PC-9 (cell line): ENCODE results near the gene SFI1. TPM values are rescaled to one million over a fixed set of nuclear protein-coding genes. Genes with fewer than 3 reads are reported as not detected.
A peak's percentile ranks its signal among the peaks of the same experiment; 100 is the strongest.

ENCODE experiments used
- BruUV-seq: library from RNA; stranded (reverse); fragments of 400-500 nt; replicated peaks from 2 replicates; lab custom pipeline; 2021; lab: Mats Ljungman, UMichigan
- CTCF ChIA-PET: fragments of 300-600 bp; sonication (Branson Sonifier 250); formaldehyde crosslinking; loops from one replicate; lab custom pipeline; 2022; ENCODE audit warnings: antibody characterized with exemption; lab: Charles Lee
- POLR2A ChIA-PET: fragments of 300-600 bp; sonication (Branson Sonifier 250); formaldehyde crosslinking; loops from one replicate; lab custom pipeline; 2022; ENCODE audit warnings: antibody characterized with exemption; ENCODE audit not compliant: unreplicated experiment; lab: Charles Lee
- DNase-seq, 2 experiments: peaks; one replicate each; pipeline versions ENCODE4 v3.0.0 to v3.0.0-alpha.2; 2015 to 2022; ENCODE audit warnings: mixed read lengths in 1 of 2
- H2AFZ ChIP-seq: fragments of 200-600 bp; sonication (generic); 2 replicates; pipeline ENCODE4 v1.8.1; 2017; ENCODE audit warnings: antibody characterized with exemption
- H3F3A ChIP-seq: fragments of 200-600 bp; sonication (generic); 2 replicates; pipeline ENCODE4 v1.8.1; 2017; ENCODE audit warnings: antibody characterized with exemption, mild to moderate bottlenecking, low read depth; ENCODE audit not compliant: insufficient read depth
- H3K27ac ChIP-seq: fragments of 200-600 bp; sonication (generic); 2 replicates; pipeline ENCODE4 v1.6.1; 2016; ENCODE audit warnings: mixed run types
- H3K27me3 ChIP-seq: fragments of 200-600 bp; sonication (generic); 2 replicates; pipeline ENCODE4 v1.6.1; 2016; ENCODE audit warnings: low read depth, mixed run types; ENCODE audit not compliant: insufficient read depth
- H3K36me3 ChIP-seq: fragments of 200-600 bp; sonication (generic); 2 replicates; pipeline ENCODE4 v1.6.1; 2016; ENCODE audit warnings: low read depth, mixed run types
- H3K4me1 ChIP-seq: fragments of 200-600 bp; sonication (generic); replicated peaks from 2 replicates; pipeline ENCODE4 v1.6.1; 2016; ENCODE audit warnings: mixed run types; ENCODE audit not compliant: insufficient read depth
- H3K4me2 ChIP-seq: fragments of 200-600 bp; sonication (generic); 2 replicates; pipeline ENCODE4 v1.6.1; 2017; ENCODE audit warnings: mixed run types
- H3K4me3 ChIP-seq: fragments of 200-600 bp; sonication (generic); 2 replicates; pipeline ENCODE4 v1.6.1; 2016; ENCODE audit warnings: mixed run types
- H3K79me2 ChIP-seq: fragments of 200-600 bp; sonication (generic); 2 replicates; pipeline ENCODE4 v1.6.1; 2017; ENCODE audit warnings: low read depth, mixed run types
- H3K9me2 ChIP-seq: fragments of 200-600 bp; sonication (generic); 2 replicates; pipeline ENCODE4 v1.8.1; 2017; ENCODE audit warnings: mild to moderate bottlenecking; ENCODE audit not compliant: insufficient read depth
- H3K9me3 ChIP-seq: fragments of 200-600 bp; sonication (generic); 2 replicates; pipeline ENCODE4 v1.8.1; 2016; ENCODE audit warnings: low read depth; ENCODE audit not compliant: insufficient read depth
- H4K20me1 ChIP-seq: fragments of 200-600 bp; sonication (generic); 2 replicates; pipeline ENCODE4 v1.8.1; 2017; ENCODE audit not compliant: insufficient read depth
- EZH2 ChIP-seq: fragments of 200-600 bp; sonication (generic); IDR thresholded peaks from 2 replicates; pipeline ENCODE4 v1.8.0; 2017; ENCODE audit warnings: antibody characterized with exemption, low read depth
- intact Hi-C: fragments of 100-400 bp; cut with micrococcal nuclease; formaldehyde crosslinking; loops from one replicate; pipeline ENCODE4 v1.10.0; 2022; ENCODE audit not compliant: unreplicated experiment
- total RNA-seq: library from RNA; stranded (reverse); gene quantifications from 2 replicates; pipeline ENCODE4 v1.2.3, GENCODE V29; 2021
- TF ChIP-seq, protein P1 (sequence below): fragments of 200-600 bp; sonication (generic); conservative IDR thresholded peaks from 2 replicates; pipeline ENCODE4 v1.6.1; 2017; ENCODE audit warnings: mixed run types, antibody characterized with exemption, mild to moderate bottlenecking, moderate library complexity

SFI1 gene
- total RNA-seq, 1 experiment from 2014 or later, result 57.9 TPM

DNA sequence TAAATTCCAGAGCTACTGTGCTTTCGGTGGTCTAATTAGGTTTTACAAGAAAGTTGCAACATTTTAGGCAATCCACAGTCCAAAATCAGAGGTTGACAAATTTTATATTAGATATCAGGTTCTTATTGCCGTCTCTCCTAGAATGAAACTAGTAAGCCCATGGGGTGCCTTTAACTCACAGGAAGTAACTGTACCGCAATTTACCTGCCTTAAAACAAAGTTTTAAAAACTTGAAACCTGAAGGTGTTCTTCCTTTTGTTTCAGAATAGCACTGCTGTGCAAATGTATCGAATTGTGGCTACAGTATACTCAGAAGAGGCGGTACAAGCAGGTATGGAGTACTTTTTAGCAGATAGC, 88.4 kb downstream of the SFI1 start:
- no peak overlapping the region for H2AFZ ChIP-seq
- no peaks in the 10 kb centered on the region for H3K9me2 ChIP-seq
- DNase-seq, result no peak
- peaks cover 8% of the 10 kb centered on the region; the same call in 1 of the 2 replicates for H3K36me3 ChIP-seq
- peak overlapping the region; percentile 29; the same call in 1 of the 2 replicates for H3K4me2 ChIP-seq
- peaks cover 36% of the 10 kb centered on the region for H3F3A ChIP-seq
- H3K9me3 ChIP-seq, result no peaks in the 10 kb centered on the region
- peak overlapping the region; percentile 82 for H3K27ac ChIP-seq
- intact Hi-C loops, result no loop called here
- CTCF ChIA-PET, result interaction anchor here (1.3 kb wide), 1 partner anchor 386 kb away, joined by 5 read pairs; no protein-coding TSS in a partner anchor
- POLR2A ChIA-PET, result interaction anchor here (0.6 to 0.7 kb wide), 2 partner anchors 77 to 1283 kb away, joined by 3 to 5 read pairs; partner anchors contain the start of gene PISD
- TF ChIP-seq, protein P1, sequence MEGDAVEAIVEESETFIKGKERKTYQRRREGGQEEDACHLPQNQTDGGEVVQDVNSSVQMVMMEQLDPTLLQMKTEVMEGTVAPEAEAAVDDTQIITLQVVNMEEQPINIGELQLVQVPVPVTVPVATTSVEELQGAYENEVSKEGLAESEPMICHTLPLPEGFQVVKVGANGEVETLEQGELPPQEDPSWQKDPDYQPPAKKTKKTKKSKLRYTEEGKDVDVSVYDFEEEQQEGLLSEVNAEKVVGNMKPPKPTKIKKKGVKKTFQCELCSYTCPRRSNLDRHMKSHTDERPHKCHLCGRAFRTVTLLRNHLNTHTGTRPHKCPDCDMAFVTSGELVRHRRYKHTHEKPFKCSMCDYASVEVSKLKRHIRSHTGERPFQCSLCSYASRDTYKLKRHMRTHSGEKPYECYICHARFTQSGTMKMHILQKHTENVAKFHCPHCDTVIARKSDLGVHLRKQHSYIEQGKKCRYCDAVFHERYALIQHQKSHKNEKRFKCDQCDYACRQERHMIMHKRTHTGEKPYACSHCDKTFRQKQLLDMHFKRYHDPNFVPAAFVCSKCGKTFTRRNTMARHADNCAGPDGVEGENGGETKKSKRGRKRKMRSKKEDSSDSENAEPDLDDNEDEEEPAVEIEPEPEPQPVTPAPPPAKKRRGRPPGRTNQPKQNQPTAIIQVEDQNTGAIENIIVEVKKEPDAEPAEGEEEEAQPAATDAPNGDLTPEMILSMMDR, result no peak
- TF ChIP-seq EZH2, result no peak
- H3K27me3 ChIP-seq, result no peaks in the 10 kb centered on the region
- no TSS peak for BruUV-seq
- H4K20me1 ChIP-seq, result no peaks in the 10 kb centered on the region
- H3K4me1 ChIP-seq, result peaks cover 64% of the 10 kb centered on the region
- H3K79me2 ChIP-seq, result no peaks in the 10 kb centered on the region
- no peak overlapping the region for H3K4me3 ChIP-seq

- intact Hi-C loops, result no loop called here
- TSS peak; percentile 86 for BruUV-seq
- CTCF ChIA-PET, result no interaction called here
These were observed 89.0 kb downstream of the SFI1 start for GRCh38 chr22:31585161-31585859.

GRCh38 chr22:31586137-31586920, 90.0 kb downstream of the SFI1 start:
- Histone ChIP-seq H3K36me3 (peaks cover 8% of the 10 kb centered on the region; the same call in 1 of the 2 replicates), H3F3A (peaks cover 33% of the 10 kb centered on the region), H3K27me3 (no peaks in the 10 kb centered on the region), H3K9me2 (no peaks in the 10 kb centered on the region), H4K20me1 (no peaks in the 10 kb centered on the region), H3K9me3 (no peaks in the 10 kb centered on the region), H3K4me3 (no peak overlapping the region), H3K4me2 (peak overlapping the region; percentile 29), H2AFZ (no peak overlapping the region), H3K27ac (peak overlapping the region; percentile 82), H3K4me1 (peaks cover 60% of the 10 kb centered on the region), H3K79me2 (no peaks in the 10 kb centered on the region)
- DNase-seq, result peak; percentile 47 to 94
- intact Hi-C loops, result loop anchor here (1.0 kb wide), 1 partner anchor 16 kb away; no protein-coding TSS in a partner anchor
- ChIA-PET CTCF (no interaction called here), POLR2A (no interaction called here)
- no TSS peak for BruUV-seq
- no peak for TF ChIP-seq EZH2
- TF ChIP-seq, protein P1, result no peak

More at GRCh38 chr22:31585161-31585859, 89.0 kb downstream of the SFI1 start:
- no peak for TF ChIP-seq EZH2
- TF ChIP-seq, protein P1, result no peak
- Histone ChIP-seq H3K9me3 (no peaks in the 10 kb centered on the region), H4K20me1 (no peaks in the 10 kb centered on the region), H3K9me2 (no peaks in the 10 kb centered on the region), H3K27me3 (no peaks in the 10 kb centered on the region), H3K79me2 (no peaks in the 10 kb centered on the region), H3K36me3 (peaks cover 8% of the 10 kb centered on the region; the same call in 1 of the 2 replicates), H3K4me2 (peak overlapping the region; percentile 29), H3K27ac (peak overlapping the region; percentile 82), H2AFZ (no peak overlapping the region), H3K4me1 (peaks cover 60% of the 10 kb centered on the region), H3K4me3 (no peak overlapping the region), H3F3A (peaks cover 33% of the 10 kb centered on the region)
- peak; percentile 18 to 94 for DNase-seq
- POLR2A ChIA-PET, result interaction anchor here (0.6 kb wide), 1 partner anchor 1282 kb away, joined by 3 read pairs; no protein-coding TSS in a partner anchor
